ENCODE results near the gene CFAP77. TPM values are rescaled to one million over a fixed set of nuclear protein-coding genes. Genes with fewer than 3 reads are reported as not detected.

CFAP77 gene
- total and polyA plus RNA-seq, 2 of the 4 experiments (the other 2 are of a cell fraction): not detected

GRCh38 chr9:132472199-132472598, 62.2 kb downstream of the CFAP77 start:
- Histone ChIP-seq H2AFZ (replicated peaks; ENCODE audit: low read length, poor library complexity) (no peak overlapping the region), H3K4ac (ENCODE audit: low read depth, low read length) (no peak overlapping the region), H3K36me3 (ENCODE audit: control insufficient read depth, insufficient read depth, low read length) (no peaks in the 10 kb centered on the region), H3K4me1 (ENCODE audit: control insufficient read depth, insufficient read depth, low read length) (no peaks in the 10 kb centered on the region), H4K20me1 (ENCODE audit: insufficient read depth, low read length) (no peaks in the 10 kb centered on the region), H2AK5ac (ENCODE audit: low read depth, low read length) (no peak overlapping the region), H2BK120ac (ENCODE audit: low read depth, low read length) (no peak overlapping the region), H4K91ac (ENCODE audit: insufficient read depth, low read depth, low read length) (no peak overlapping the region), H3K14ac (replicated peaks; ENCODE audit: low read depth, low read length) (no peak overlapping the region), H3K27me3 (ENCODE audit: control insufficient read depth, insufficient read depth, low read length) (peaks cover 30% of the 10 kb centered on the region), H3K4me2 (ENCODE audit: low read depth, low read length) (no peak overlapping the region), H3K18ac (ENCODE audit: low read depth, low read length) (no peak overlapping the region), H3K9me3 (ENCODE audit: control insufficient read depth, insufficient read depth, low read length) (no peaks in the 10 kb centered on the region), H2BK20ac (ENCODE audit: low read depth, low read length) (no peak overlapping the region), H2BK5ac (ENCODE audit: low read depth, low read length, poor library complexity, severe bottlenecking) (no peak overlapping the region), H3K4me3 (ENCODE audit: insufficient read depth, low read depth, low read length) (no peak overlapping the region), H2BK15ac (ENCODE audit: low read depth, low read length) (no peak overlapping the region), H3K9me1 (ENCODE audit: insufficient read depth, low read length) (no peaks in the 10 kb centered on the region), H3K9ac (ENCODE audit: low read depth, low read length) (no peak overlapping the region), H4K5ac (ENCODE audit: low read depth, low read length) (no peak overlapping the region), H4K8ac (ENCODE audit: low read depth in 2 of 2, low read length in 2 of 2) (no peak overlapping the region), H2AK9ac (replicated peaks; ENCODE audit: low read depth, low read length, poor library complexity) (no peak overlapping the region), H3K23ac (ENCODE audit: low read depth, low read length) (no peak overlapping the region), H3K79me1 (ENCODE audit: low read depth in 1 of 2, low read length in 2 of 2) (no peaks in the 10 kb centered on the region), H3K27ac (ENCODE audit: insufficient read depth, low read length) (no peak overlapping the region), H3K56ac (ENCODE audit: extremely low read depth, insufficient read depth, low read length) (no peak overlapping the region)
- no TSS peak for BruUV-seq (replicated peaks)
- WGBS, 2 experiments (ENCODE audit: extremely low coverage in 2 of 2, insufficient read length in 1 of 2): no CpG with 5 or more reads among the region's 4 CpGs
- ChIA-PET CTCF (no interaction called here), POLR2A (ENCODE audit: unreplicated experiment) (no interaction called here)
- in situ Hi-C loops (cut with MboI; ENCODE audit: low sequenced_read_pairs): no loop called here
- no peak for TF ChIP-seq RCOR1 (IDR thresholded peaks at IDR 0.05; ENCODE audit: insufficient replicate concordance, low read length)
- TF ChIP-seq SMC3 (IDR thresholded peaks at IDR 0.05; ENCODE audit: low read depth, low read length): no peak
- no peak for TF ChIP-seq NFE2L2 (IDR thresholded peaks at IDR 0.05; ENCODE audit: low read depth, low read length)
- TF ChIP-seq USF2 (IDR thresholded peaks at IDR 0.05; ENCODE audit: low read depth, low read length): no peak
- no peak for TF ChIP-seq CHD1 (IDR thresholded peaks at IDR 0.05; ENCODE audit: low read depth, low read length)
- TF ChIP-seq MAZ (IDR thresholded peaks at IDR 0.05; ENCODE audit: borderline replicate concordance, low read depth, low read length): no peak
- TF ChIP-seq BHLHE40 (IDR thresholded peaks at IDR 0.05; ENCODE audit: low read depth, low read length): no peak
- no peak for TF ChIP-seq MXI1 (IDR thresholded peaks at IDR 0.05; ENCODE audit: borderline replicate concordance, low read depth, low read length)
- no peak for TF ChIP-seq CTCF (conservative IDR thresholded peaks at IDR 0.05; ENCODE audit: low read depth, low read length)
- TF ChIP-seq POLR2A (IDR thresholded peaks at IDR 0.05; ENCODE audit: low read depth, low read length): no peak
- no peak for TF ChIP-seq ELK1 (IDR thresholded peaks at IDR 0.05; ENCODE audit: borderline replicate concordance, low read depth, low read length)
- TF ChIP-seq CEBPB (IDR thresholded peaks at IDR 0.05; ENCODE audit: low read depth, low read length): no peak
- TF ChIP-seq MAFK (IDR thresholded peaks at IDR 0.05; ENCODE audit: low read depth, low read length): no peak
- no peak for TF ChIP-seq FOS (IDR thresholded peaks at IDR 0.05; ENCODE audit: low read depth, low read length)
- TF ChIP-seq RFX5 (IDR thresholded peaks at IDR 0.05; ENCODE audit: low read depth, low read length): no peak
- no peak for TF ChIP-seq RAD21 (IDR thresholded peaks at IDR 0.05; ENCODE audit: low read length)
- dilution Hi-C loops (cut with HindIII; ENCODE audit: low sequenced_read_pairs, unreplicated experiment): no loop called here
- ATAC-seq (ENCODE audit: low read depth) (no peak), DNase-seq (no peak)
- intact Hi-C loops (cut with micrococcal nuclease): no loop called here
